Activated gamma-delta T cell (primary cell): ENCODE measurements around the gene SMIM11.
"Not testable (repeated sequence)": the region's sequence is repeated elsewhere in the genome, so short reads cannot be mapped to it uniquely, and the experiment has no call there.

Source experiments
- DNase-seq: peaks from one replicate; lab custom pipeline; 2025; lab: John Stamatoyannopoulos, UW
- total RNA-seq, 2 donors: gene quantifications; one replicate each; lab custom pipeline; 2026; lab: John Stamatoyannopoulos, UW

Gene SMIM11
- 1.3 to 1.8 reads per million in 2 donors for total RNA-seq

- DNase-seq: not testable (repeated sequence)
Measured at GRCh38 chr21:34374940-34375618, at the start of gene SMIM11. Gene SMIM11, plus strand, starts transcription at chr21:34375507. Its CDS starts 3,998 bp downstream, at chr21:34379505.

- no peak for DNase-seq
Measured at GRCh38 chr21:34330055-34330454, 45.3 kb upstream of the SMIM11 start.

- no peak for DNase-seq
Measured at GRCh38 chr21:34331726-34332125, 43.6 kb upstream of the SMIM11 start.

- no peak for DNase-seq
Measured at GRCh38 chr21:34332347-34332746, 43.0 kb upstream of the SMIM11 start.

GRCh38 chr21:34333121-34333739 is 42.1 kb upstream of the SMIM11 start:
- DNase-seq: no peak

GRCh38 chr21:34335316-34335715 is 40.0 kb upstream of the SMIM11 start:
- DNase-seq: no peak

- DNase-seq: no peak
Measured at GRCh38 chr21:34336245-34336644, 39.1 kb upstream of the SMIM11 start.

- no peak for DNase-seq
Measured at GRCh38 chr21:34336756-34337391, 38.4 kb upstream of the SMIM11 start.

GRCh38 chr21:34337741-34338140 is 37.6 kb upstream of the SMIM11 start:
- DNase-seq: no peak

- no peak for DNase-seq
Measured at GRCh38 chr21:34338226-34338625, 37.1 kb upstream of the SMIM11 start.

- DNase-seq: no peak
Measured at GRCh38 chr21:34340061-34340460, 35.2 kb upstream of the SMIM11 start.

GRCh38 chr21:34342476-34342875 is 32.8 kb upstream of the SMIM11 start:
- DNase-seq: no peak

- DNase-seq: no peak
Measured at GRCh38 chr21:34343347-34343746, 32.0 kb upstream of the SMIM11 start.

- DNase-seq: no peak
Measured at GRCh38 chr21:34343838-34344381, 31.4 kb upstream of the SMIM11 start.

- no peak for DNase-seq
Measured at GRCh38 chr21:34344584-34344983, 30.7 kb upstream of the SMIM11 start.

GRCh38 chr21:34345091-34345871 is 30.0 kb upstream of the SMIM11 start:
- DNase-seq: no peak

- DNase-seq: no peak
Measured at GRCh38 chr21:34345892-34346291, 29.4 kb upstream of the SMIM11 start.

- no peak for DNase-seq
Measured at GRCh38 chr21:34348890-34349519, 26.3 kb upstream of the SMIM11 start.

GRCh38 chr21:34351786-34352241 is 23.5 kb upstream of the SMIM11 start:
- no peak for DNase-seq

- DNase-seq: no peak
Measured at GRCh38 chr21:34352556-34352955, 22.8 kb upstream of the SMIM11 start.

- DNase-seq: no peak
Measured at GRCh38 chr21:34353182-34353581, 22.1 kb upstream of the SMIM11 start.
